Measurements from ENCODE around the gene PLAU.
A peak's percentile ranks its signal among the peaks of the same experiment; 100 is the strongest.
"Not testable (repeated sequence)": the region's sequence is repeated elsewhere in the genome, so short reads cannot be mapped to it uniquely, and the experiment has no call there.

The PLAU gene

GRCh38 chr10:73922007-73922863 is 11.3 kb downstream of the PLAU start:
- no peak for DNase-seq (ENCODE audit: low read depth in 2 of 2)

GRCh38 chr10:73922864-73923133 is 11.9 kb downstream of the PLAU start:
- no peak for DNase-seq (ENCODE audit: low read depth in 2 of 2)

- DNase-seq (ENCODE audit: low read depth in 2 of 2) = no peak
Measured at GRCh38 chr10:73923935-73924598, 13.1 kb downstream of the PLAU start.

- no peak for DNase-seq (ENCODE audit: low read depth in 2 of 2)
Measured at GRCh38 chr10:73924935-73925334, 14.0 kb downstream of the PLAU start.

- no peak for DNase-seq (ENCODE audit: low read depth in 2 of 2)
Measured at GRCh38 chr10:73925539-73925938, 14.6 kb downstream of the PLAU start.

- DNase-seq (ENCODE audit: low read depth in 2 of 2) = no peak
Measured at GRCh38 chr10:73926152-73926764, 15.3 kb downstream of the PLAU start.

GRCh38 chr10:73930630-73931327 is 19.8 kb downstream of the PLAU start:
- DNase-seq (ENCODE audit: low read depth in 2 of 2) = not testable (repeated sequence)

- DNase-seq (ENCODE audit: low read depth in 2 of 2) = peak; percentile 13 to 64
Measured at GRCh38 chr10:73931767-73932619, 21.1 kb downstream of the PLAU start.

GRCh38 chr10:73932620-73933112 is 21.7 kb downstream of the PLAU start:
- DNase-seq (ENCODE audit: low read depth in 2 of 2) = no peak

GRCh38 chr10:73934074-73934473 is 23.1 kb downstream of the PLAU start:
- no peak for DNase-seq (ENCODE audit: low read depth in 2 of 2)

GRCh38 chr10:73935895-73936294 is 25.0 kb downstream of the PLAU start:
- no peak for DNase-seq (ENCODE audit: low read depth in 2 of 2)

GRCh38 chr10:73937333-73938043 is 26.6 kb downstream of the PLAU start:
- no peak for DNase-seq (ENCODE audit: low read depth in 2 of 2)

GRCh38 chr10:73940634-73941221 is 29.8 kb downstream of the PLAU start:
- DNase-seq (ENCODE audit: low read depth in 2 of 2) = peak; percentile 61 to 73

- no peak for DNase-seq (ENCODE audit: low read depth in 2 of 2)
Measured at GRCh38 chr10:73941300-73941699, 30.4 kb downstream of the PLAU start.

- DNase-seq (ENCODE audit: low read depth in 2 of 2) = no peak
Measured at GRCh38 chr10:73944356-73945100, 33.6 kb downstream of the PLAU start.

- DNase-seq (ENCODE audit: low read depth in 2 of 2) = no peak
Measured at GRCh38 chr10:73946253-73947145, 35.6 kb downstream of the PLAU start.

- DNase-seq (ENCODE audit: low read depth in 2 of 2) = no peak
Measured at GRCh38 chr10:73948947-73949633, 38.2 kb downstream of the PLAU start.

All from activated CD8-positive, alpha-beta memory T cell treated with anti-CD3 and anti-CD28 coated beads for 4 hours (primary cell).